ENCODE measurements around the gene MANSC1.
"Not testable (repeated sequence)": the region's sequence is repeated elsewhere in the genome, so short reads cannot be mapped to it uniquely, and the experiment has no call there.

MANSC1 gene

GRCh38 chr12:12319451-12320183 lies 30.4 kb downstream of the MANSC1 start:
- no peak for DNase-seq

GRCh38 chr12:12315838-12316237 lies 34.2 kb downstream of the MANSC1 start:
- DNase-seq: no peak

- DNase-seq: not testable (repeated sequence)
Observed at GRCh38 chr12:12310695-12311094, 39.3 kb downstream of the MANSC1 start.

- DNase-seq: no peak
Observed at GRCh38 chr12:12305568-12306300, 44.3 kb downstream of the MANSC1 start.

- DNase-seq: no peak
Observed at GRCh38 chr12:12302976-12303375, 47.1 kb downstream of the MANSC1 start.

- no peak for DNase-seq
Observed at GRCh38 chr12:12301122-12301521, 48.9 kb downstream of the MANSC1 start.

- no peak for DNase-seq
Observed at GRCh38 chr12:12297201-12297830, 52.7 kb downstream of the MANSC1 start.

- DNase-seq: no peak
Observed at GRCh38 chr12:12294215-12295005, 55.6 kb downstream of the MANSC1 start.

GRCh38 chr12:12290206-12290605 lies 59.8 kb downstream of the MANSC1 start:
- no peak for DNase-seq

- no peak for DNase-seq
Observed at GRCh38 chr12:12286441-12286840, 63.6 kb downstream of the MANSC1 start.

GRCh38 chr12:12282761-12283425 lies 67.1 kb downstream of the MANSC1 start:
- no peak for DNase-seq

- DNase-seq: no peak
Observed at GRCh38 chr12:12282202-12282601, 67.8 kb downstream of the MANSC1 start.

- DNase-seq: no peak
Observed at GRCh38 chr12:12281134-12281533, 68.9 kb downstream of the MANSC1 start.

GRCh38 chr12:12278899-12279298 lies 71.1 kb downstream of the MANSC1 start:
- no peak for DNase-seq
